ENCODE data around the gene ALDH1B1. TPM values are rescaled to one million over a fixed set of nuclear protein-coding genes. Genes with fewer than 3 reads are reported as not detected.
"Not testable (repeated sequence)": the region's sequence is repeated elsewhere in the genome, so short reads cannot be mapped to it uniquely, and the experiment has no call there.

Gene ALDH1B1
- total RNA-seq, 1 donor = 14.3 TPM

DNA sequence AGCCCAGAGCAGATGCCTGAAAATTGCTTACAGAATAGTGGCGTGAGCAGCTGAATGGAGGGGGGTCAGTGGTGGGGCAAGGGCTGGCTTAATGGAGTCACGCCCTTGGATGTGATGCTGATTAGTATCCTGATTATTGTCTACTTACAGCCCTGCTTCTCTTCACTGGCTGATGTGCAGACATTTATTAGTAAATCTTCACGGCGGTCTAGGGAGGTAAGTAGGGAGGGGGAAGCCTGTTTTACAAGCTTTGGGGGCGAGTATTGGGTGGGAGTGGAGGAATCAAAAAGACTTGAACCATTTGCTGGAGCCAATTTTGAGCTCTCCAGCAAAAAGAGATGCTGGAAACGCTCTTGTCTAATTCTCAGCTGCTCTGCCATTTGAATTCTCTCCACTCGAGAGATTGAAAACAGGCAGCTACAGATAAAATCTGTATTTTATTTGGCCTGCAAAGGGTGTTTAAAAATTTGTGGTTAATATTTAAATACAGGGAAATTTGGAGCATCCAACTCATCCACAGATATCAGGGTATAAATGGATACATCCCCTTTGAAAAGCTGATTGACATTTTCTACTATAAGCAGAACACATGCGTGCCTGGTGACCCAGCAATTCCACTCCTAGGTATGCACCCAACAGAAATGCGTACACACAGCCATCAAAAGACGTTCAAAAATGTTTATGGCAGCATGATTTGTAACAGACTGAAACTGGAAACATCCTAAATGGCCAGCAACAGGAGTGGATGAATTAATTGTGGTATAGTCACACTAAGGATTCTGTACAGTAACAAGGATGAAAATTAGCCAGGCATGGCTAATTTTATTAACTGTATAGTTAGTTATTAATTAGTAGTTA is 19.5 kb upstream of the ALDH1B1 start:
- no peak for DNase-seq (ENCODE audit: low read depth)
- H3K4me3 ChIP-seq (ENCODE audit: low read depth, low read length) = no peak overlapping the region
- TF ChIP-seq, protein P1, sequence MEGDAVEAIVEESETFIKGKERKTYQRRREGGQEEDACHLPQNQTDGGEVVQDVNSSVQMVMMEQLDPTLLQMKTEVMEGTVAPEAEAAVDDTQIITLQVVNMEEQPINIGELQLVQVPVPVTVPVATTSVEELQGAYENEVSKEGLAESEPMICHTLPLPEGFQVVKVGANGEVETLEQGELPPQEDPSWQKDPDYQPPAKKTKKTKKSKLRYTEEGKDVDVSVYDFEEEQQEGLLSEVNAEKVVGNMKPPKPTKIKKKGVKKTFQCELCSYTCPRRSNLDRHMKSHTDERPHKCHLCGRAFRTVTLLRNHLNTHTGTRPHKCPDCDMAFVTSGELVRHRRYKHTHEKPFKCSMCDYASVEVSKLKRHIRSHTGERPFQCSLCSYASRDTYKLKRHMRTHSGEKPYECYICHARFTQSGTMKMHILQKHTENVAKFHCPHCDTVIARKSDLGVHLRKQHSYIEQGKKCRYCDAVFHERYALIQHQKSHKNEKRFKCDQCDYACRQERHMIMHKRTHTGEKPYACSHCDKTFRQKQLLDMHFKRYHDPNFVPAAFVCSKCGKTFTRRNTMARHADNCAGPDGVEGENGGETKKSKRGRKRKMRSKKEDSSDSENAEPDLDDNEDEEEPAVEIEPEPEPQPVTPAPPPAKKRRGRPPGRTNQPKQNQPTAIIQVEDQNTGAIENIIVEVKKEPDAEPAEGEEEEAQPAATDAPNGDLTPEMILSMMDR (IDR thresholded peaks at IDR 0.05; ENCODE audit: insufficient read depth, low read length) = no peak

- TF ChIP-seq, protein P1 (IDR thresholded peaks at IDR 0.05; ENCODE audit: insufficient read depth, low read length) = no peak
- H3K4me3 ChIP-seq (ENCODE audit: low read depth, low read length) = no peak overlapping the region
- DNase-seq (ENCODE audit: low read depth) = no peak
Measured at GRCh38 chr9:38373679-38374078, 18.8 kb upstream of the ALDH1B1 start.

- no peak for DNase-seq (ENCODE audit: low read depth)
- H3K4me3 ChIP-seq (ENCODE audit: low read depth, low read length) = no peak overlapping the region
- TF ChIP-seq, protein P1 (IDR thresholded peaks at IDR 0.05; ENCODE audit: insufficient read depth, low read length) = no peak
Measured at GRCh38 chr9:38374847-38375571, 17.5 kb upstream of the ALDH1B1 start.

DNA sequence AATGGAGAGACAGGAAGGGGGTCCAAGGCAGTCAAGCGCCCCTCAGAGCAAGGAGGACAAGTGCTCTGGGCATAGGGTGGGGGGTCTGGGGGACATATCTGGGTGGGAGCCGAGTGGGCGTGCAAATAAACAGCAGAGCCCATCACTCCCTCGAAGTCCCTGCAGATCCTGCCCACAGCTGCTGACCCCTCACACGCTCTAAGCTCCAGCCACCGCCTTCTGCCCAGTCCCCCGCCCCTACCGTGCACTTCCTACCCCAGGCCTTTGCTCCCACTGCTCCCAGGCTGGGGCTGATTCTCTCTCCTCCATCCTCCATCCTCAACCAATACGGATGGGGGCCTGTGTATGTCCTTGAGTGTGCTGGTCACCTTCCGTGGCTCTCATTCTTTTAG is 16.9 kb upstream of the ALDH1B1 start:
- no peak for DNase-seq (ENCODE audit: low read depth)
- TF ChIP-seq, protein P1 (IDR thresholded peaks at IDR 0.05; ENCODE audit: insufficient read depth, low read length) = no peak
- H3K4me3 ChIP-seq (ENCODE audit: low read depth, low read length) = no peak overlapping the region

GRCh38 chr9:38376021-38376670 is 16.4 kb upstream of the ALDH1B1 start:
- DNase-seq (ENCODE audit: low read depth) = no peak
- H3K4me3 ChIP-seq (ENCODE audit: low read depth, low read length) = no peak overlapping the region
- TF ChIP-seq, protein P1 (IDR thresholded peaks at IDR 0.05; ENCODE audit: insufficient read depth, low read length) = no peak

GRCh38 chr9:38377336-38378083 is 15.0 kb upstream of the ALDH1B1 start:
- DNase-seq (ENCODE audit: low read depth); H3K4me3 ChIP-seq (ENCODE audit: low read depth, low read length): not testable (repeated sequence)
